ENCODE results near the gene MMP24. TPM values are rescaled to one million over a fixed set of nuclear protein-coding genes. Genes with fewer than 3 reads are reported as not detected.
"Not testable (repeated sequence)": the region's sequence is repeated elsewhere in the genome, so short reads cannot be mapped to it uniquely, and the experiment has no call there.

The MMP24 gene
- total RNA-seq, 1 donor from 2014 or later, result not detected

DNA sequence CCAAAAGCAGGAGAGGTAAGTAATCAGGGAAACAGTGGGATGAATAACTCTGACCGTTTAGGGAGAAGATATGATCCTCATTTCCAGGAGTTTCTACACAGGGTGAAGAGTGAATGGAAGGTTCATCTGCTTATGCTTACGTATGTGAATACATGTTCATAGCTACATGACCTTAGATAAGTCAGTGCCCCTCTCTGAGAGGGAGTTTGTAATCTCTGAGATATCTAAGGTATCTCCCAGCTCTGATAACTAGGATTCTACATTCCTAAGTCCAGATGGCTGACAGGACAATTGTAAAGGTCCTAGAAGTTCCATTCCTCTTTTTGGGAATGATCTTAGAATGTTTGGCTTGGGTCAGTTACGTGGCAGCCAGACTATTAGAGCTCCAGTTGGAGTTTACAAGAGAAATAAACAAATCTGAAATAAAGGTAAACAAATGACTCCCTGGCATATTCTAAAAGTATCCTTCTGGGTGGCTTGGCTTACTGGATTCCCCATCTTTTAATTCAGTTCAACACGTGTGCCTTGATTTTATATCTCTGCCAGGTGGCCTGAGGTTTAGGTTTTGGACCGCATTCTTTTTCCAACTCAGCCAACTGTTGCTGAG, 38.8 kb upstream of the MMP24 start:
- intact Hi-C loops (cut with DNase I), result no loop called here
- no peak overlapping the region for H3K27ac ChIP-seq
- no peak for DNase-seq (ENCODE audit: low spot score in 2 of 2)
- H3K4me3 ChIP-seq, result no peak overlapping the region
- no peaks in the 10 kb centered on the region for H3K9me3 ChIP-seq
- no peaks in the 10 kb centered on the region for H3K27me3 ChIP-seq
- no peaks in the 10 kb centered on the region for H3K4me1 ChIP-seq
- TF ChIP-seq, protein P1, sequence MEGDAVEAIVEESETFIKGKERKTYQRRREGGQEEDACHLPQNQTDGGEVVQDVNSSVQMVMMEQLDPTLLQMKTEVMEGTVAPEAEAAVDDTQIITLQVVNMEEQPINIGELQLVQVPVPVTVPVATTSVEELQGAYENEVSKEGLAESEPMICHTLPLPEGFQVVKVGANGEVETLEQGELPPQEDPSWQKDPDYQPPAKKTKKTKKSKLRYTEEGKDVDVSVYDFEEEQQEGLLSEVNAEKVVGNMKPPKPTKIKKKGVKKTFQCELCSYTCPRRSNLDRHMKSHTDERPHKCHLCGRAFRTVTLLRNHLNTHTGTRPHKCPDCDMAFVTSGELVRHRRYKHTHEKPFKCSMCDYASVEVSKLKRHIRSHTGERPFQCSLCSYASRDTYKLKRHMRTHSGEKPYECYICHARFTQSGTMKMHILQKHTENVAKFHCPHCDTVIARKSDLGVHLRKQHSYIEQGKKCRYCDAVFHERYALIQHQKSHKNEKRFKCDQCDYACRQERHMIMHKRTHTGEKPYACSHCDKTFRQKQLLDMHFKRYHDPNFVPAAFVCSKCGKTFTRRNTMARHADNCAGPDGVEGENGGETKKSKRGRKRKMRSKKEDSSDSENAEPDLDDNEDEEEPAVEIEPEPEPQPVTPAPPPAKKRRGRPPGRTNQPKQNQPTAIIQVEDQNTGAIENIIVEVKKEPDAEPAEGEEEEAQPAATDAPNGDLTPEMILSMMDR (IDR thresholded peaks at IDR 0.05), result no peak
- peaks cover 0 to 7% of the 10 kb centered on the region in 2 donors for H3K36me3 ChIP-seq

DNA sequence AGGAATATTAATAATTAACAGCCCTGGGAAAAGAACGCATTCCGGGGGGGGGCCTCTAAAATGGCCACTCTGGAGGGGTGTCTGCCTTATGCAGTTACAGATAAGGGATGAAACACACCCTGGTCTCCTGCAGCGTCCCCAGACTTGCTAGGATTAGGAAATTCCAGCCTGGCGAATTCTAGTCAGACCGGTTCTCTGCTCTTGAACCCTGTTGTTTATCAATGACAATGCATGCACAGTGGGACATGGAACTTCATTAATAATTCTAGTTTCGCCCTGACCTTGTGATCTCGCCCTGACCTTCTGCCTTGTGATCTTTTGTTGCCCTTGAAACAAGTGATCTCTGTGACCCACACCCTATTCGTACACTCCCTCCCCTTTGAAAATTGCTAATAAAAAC, 37.3 kb upstream of the MMP24 start:
- H3K4me1 ChIP-seq; H3K4me3 ChIP-seq; DNase-seq (ENCODE audit: low spot score in 2 of 2); intact Hi-C loops (cut with DNase I); H3K27me3 ChIP-seq; H3K36me3 ChIP-seq; H3K9me3 ChIP-seq; H3K27ac ChIP-seq: not testable (repeated sequence)

DNA sequence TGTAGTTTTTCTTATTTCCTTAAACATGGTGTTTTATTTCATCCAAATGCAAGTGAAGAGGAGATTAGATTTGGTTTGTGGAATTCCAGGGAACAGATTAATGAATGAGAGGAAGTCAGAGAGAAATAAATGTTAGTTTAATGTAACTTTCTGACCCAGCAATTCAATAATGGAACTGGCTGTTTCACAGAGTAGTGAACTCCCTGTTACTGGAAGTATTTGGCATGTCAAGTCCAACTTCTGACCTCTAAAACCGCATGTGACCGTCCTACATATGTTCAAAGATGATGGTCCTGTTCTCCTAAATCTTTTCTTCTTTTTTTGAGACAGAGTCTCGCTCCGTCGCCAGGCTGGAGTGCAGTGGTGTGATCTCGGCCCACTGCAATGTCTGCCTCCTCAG, 35.9 kb upstream of the MMP24 start:
- H3K4me1 ChIP-seq, result no peaks in the 10 kb centered on the region
- no peaks in the 10 kb centered on the region for H3K9me3 ChIP-seq
- intact Hi-C loops (cut with DNase I), result no loop called here
- H3K36me3 ChIP-seq, result peaks cover 0 to 7% of the 10 kb centered on the region in 2 donors
- no peak for DNase-seq (ENCODE audit: low spot score in 2 of 2)
- H3K4me3 ChIP-seq, result no peak overlapping the region
- no peaks in the 10 kb centered on the region for H3K27me3 ChIP-seq
- no peak overlapping the region for H3K27ac ChIP-seq
- TF ChIP-seq, protein P1 (IDR thresholded peaks at IDR 0.05), result no peak

DNA sequence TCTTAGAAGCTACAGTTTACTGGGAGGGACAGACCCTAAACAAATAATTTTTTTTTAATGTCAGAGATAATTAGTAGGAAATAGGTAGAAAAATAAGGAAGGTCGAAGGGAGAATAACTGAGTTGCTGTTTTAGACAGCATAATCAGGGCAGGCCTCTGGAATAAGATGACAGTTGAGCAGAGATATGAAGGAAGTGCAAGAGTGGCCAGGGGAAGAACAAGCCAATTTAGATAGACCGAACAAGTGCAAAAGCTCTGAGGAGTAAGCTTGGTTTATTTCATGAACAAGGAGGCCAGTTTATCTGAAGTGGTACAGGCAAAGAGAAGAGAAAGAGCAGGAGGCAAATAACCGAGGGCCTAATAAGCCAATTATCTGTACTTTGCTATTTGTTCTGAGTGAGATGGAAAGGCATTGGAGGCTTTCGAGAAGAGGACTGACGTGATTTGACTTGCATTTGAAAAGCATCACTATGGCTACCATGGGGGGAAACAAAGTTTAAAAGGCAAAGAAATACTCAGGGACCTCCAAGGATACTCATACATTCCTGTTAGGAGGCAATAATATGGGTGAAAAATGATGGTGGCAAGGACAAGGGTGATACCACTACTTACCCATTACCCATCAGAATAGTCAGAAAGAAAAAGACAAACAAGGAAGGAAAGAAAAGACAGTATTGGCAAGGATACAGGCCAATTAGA, 34.9 kb upstream of the MMP24 start:
- Histone ChIP-seq H3K27ac (no peak overlapping the region), H3K27me3 (no peaks in the 10 kb centered on the region), H3K4me1 (no peaks in the 10 kb centered on the region), H3K4me3 (no peak overlapping the region), H3K9me3 (no peaks in the 10 kb centered on the region), H3K36me3 (peaks cover 0 to 7% of the 10 kb centered on the region in 2 donors)
- TF ChIP-seq, protein P1 (IDR thresholded peaks at IDR 0.05), result no peak
- no peak for DNase-seq (ENCODE audit: low spot score in 2 of 2)
- intact Hi-C loops (cut with DNase I), result no loop called here

- TF ChIP-seq, protein P1 (IDR thresholded peaks at IDR 0.05), result no peak
- no peaks in the 10 kb centered on the region for H3K9me3 ChIP-seq
- no peak overlapping the region for H3K4me3 ChIP-seq
- intact Hi-C loops (cut with DNase I), result no loop called here
- H3K27ac ChIP-seq, result no peak overlapping the region
- H3K27me3 ChIP-seq, result no peaks in the 10 kb centered on the region
- DNase-seq (ENCODE audit: low spot score in 2 of 2), result no peak
- H3K36me3 ChIP-seq, result peaks cover 0 to 7% of the 10 kb centered on the region in 2 donors
- H3K4me1 ChIP-seq, result no peaks in the 10 kb centered on the region
Observed at GRCh38 chr20:35192118-35192872, 34.2 kb upstream of the MMP24 start.

DNA sequence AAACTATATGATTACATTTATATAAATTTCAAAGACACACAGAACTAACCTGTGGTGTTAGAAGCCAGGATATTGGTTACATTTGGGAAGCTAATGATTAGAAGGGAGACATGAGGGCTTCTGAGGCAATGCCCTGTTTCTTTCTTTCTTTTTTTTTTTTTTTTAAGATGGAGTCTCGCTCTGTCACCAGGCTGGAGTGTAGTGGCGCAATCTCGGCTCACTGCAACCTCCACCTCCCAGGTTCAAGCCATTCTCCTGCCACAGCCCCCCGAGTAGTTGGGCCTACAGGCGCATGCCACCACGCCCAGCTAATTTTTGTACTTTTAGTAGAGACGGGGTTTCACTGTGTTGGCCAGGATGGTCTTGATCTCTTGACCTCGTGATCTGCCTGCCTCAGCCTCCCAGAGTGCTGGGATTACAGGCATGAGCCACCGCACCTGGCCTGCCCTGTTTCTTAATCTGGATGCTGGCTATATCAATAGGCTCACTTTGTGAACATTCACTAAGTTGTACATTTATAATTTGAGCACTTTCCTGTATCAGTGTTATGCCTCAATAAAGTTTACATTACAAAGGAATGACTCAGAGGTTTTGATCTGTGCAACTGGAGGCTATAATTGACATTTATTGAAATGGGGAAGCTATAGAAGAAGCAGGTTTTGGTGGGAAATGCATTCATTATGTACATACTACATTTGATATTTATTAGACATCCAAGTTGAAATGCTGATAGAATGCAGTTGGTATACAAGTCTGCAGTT, 33.3 kb upstream of the MMP24 start:
- H3K27ac ChIP-seq; H3K4me3 ChIP-seq; H3K4me1 ChIP-seq; DNase-seq (ENCODE audit: low spot score in 2 of 2); H3K9me3 ChIP-seq; H3K36me3 ChIP-seq; intact Hi-C loops (cut with DNase I); H3K27me3 ChIP-seq: not testable (repeated sequence)

Data from ascending aorta (tissue), 2 donors.